ENCODE results near the gene SLC38A3.
"Not testable (repeated sequence)": the region's sequence is repeated elsewhere in the genome, so short reads cannot be mapped to it uniquely, and the experiment has no call there.

Gene SLC38A3

DNA sequence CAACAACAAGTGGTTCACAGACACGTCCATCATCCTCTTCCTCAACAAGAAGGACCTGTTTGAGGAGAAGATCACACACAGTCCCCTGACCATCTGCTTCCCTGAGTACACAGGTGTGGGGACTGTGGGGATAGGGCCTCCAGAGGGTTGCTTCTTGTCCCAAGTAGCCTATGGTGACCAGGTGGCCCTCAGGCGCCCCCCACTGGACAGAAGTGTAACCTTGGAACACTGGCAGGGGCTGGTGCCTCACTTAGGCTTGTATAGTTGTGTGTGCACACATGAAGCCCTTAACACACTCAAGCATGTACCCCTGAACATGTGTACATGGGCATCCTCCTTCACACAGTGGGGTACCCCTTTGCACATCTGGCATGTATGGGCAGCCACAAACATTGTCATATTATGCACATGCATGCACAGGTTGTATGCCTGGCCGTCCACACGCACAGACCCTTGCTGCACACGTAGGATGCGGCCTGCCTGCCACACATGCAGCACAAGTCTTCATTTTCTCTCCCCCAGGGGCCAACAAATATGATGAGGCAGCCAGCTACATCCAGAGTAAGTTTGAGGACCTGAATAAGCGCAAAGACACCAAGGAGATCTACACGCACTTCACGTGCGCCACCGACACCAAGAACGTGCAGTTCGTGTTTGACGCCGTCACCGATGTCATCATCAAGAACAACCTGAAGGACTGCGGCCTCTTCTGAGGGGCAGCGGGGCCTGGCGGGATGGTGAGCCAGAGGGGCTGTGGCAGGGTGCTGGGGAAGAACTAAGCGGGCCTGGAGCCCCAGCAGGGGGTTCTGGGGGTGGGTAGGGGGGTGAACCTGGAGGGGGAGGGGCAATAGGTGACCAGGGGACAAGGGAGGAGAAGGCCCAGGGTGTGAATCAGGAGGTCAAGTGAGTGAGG lies 52.2 kb downstream of the SLC38A3 start:
- DNase-seq, result peak; percentile 42

DNA sequence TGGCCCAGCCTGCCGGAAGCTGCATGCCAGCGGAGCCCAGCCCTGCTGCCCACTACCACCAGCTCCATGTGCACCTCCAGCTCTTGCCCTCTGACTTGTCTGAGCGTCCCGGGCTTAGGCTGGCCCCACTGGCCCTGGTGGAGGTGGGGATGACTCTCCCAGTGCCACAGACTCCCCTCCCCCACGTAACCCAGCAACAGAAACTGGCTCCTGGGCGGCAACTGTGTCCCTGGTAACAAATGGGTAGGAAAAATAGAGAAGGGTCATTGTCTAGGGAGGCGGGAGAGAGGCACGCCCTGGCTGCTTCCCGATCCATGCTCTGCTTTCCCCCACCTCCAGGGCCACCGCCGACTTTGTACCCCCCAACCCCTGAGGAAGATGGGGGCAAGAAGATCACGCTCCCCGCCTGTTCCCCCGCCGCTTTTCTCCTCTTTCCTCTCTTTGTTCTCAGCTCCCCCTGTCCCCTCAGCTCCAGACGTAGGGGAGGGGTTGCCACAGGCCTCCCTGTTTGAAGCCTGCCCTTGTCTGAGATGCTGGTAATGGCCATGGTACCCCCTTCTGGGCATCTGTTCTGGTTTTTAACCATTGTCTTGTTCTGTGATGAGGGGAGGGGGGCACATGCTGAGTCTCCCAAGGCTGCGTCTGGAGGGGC lies 53.1 kb downstream of the SLC38A3 start:
- no peak for DNase-seq

DNA sequence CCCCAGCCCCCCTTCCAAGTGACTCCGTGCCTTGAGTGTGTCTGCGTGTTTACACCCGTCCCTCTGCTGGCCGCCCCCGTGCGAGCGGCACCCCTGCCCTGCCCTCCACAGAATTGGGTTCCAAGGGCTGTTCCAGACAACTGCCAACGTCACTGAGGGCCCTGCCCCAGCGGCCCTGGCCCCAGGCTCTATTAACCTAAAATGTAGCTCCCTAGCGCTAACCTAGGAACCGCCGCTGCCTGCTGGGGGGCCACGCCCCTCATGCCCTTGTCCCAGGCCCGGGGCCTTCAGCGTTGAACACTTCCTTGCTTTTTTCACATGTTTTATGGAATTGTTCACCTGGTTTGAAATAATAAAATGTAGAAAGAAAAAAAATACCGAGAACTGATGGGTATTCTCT lies 53.9 kb downstream of the SLC38A3 start:
- no peak for DNase-seq

DNA sequence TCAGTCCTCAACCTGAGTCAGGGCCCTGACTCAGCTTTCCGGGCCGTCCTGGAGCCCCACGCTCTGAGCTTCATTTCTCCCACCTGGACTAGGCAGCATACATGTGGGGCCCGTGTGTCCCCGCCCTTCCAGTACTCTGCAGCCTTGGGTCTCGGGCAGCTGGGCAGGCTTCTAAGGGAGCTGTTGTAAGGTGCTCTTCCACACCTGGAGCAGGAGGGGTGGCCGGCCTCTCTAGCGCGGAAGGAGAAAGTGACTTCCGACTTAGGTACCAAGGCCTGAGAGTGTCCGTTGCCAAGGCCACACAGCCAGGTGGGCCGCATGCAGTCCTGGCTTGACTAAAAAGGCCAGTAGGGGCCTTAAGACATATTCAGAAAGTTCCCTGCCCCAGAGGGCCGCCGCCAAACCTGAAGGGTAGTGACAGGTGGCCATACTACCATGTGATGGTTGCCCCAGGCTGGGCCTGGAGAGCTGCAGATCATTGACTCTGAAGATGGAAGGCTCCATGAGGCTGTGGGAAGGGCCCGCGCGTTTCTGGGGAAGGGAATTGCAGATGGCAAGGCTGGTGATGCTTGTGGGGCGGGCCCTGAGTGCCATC lies 54.5 kb downstream of the SLC38A3 start:
- DNase-seq, result no peak

DNA sequence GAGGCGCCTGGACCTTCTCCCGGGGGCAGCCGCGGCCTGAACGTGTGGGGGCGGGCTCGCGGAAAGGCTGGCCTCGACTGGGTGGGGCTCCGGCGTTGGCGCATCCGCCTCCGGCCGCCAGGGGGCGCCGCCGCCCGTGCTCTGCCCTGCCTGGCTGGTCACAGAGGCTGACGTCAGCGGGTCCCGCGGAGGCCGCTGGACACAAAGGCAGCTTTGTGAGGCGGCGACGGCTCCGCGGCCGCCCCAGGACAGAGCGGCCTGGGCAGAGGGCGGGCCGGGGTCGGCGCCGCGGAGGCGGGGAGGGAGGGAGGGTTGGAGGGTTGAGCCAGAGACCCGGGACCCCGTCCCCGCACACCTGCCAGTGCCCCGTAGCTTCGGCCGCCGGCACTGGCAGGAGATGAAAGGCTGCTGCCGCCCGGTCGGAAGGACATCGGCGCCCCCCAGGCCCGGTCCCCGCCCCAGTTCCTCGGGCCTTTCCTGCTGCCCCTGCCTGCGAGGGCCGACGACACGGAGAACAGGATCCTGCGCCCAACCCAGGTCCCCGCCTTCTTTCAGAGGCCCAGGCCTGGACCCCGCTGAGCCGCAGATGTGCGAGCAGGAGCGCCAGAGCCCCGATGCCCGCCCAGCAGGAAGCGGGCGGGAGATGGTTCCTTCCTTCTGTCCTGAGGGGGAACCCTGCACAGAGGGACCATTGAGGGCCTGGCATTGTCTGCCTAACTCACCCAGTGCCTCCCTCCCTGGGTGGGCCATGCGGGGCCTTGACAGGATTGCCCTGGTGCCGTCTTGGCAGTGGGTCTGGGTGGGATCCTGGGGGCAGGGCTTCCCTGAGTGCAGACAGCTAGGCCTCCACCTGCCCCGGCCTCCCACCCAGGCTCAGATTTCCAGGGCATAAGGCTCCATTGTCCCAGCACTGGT lies 55.2 kb downstream of the SLC38A3 start:
- peak; percentile 87 for DNase-seq

DNA sequence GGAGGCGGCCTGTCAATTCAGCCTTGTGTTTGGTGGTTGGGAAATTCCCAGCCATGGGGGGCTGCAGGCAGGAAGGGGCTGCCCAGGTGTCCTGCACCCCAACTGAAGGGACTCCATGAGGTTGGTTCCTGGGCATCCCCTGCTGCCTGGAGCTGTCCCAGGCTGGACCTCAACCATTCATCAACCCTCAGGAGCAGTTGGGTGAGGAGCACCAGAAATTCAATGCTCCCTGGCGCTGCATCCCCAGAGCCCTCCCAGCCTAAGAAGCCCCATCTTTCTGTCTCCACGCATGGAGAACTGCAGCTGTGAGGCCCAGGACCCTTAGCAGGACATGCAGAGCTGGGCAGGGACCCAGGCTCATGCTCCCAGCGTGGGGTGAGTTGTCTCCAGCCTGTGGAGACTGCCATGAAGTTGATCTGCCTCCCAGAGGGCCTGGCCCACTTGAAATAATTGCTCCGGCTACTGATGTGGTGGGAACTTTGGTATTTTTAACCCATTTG lies 55.9 kb downstream of the SLC38A3 start:
- DNase-seq, result no peak

DNA sequence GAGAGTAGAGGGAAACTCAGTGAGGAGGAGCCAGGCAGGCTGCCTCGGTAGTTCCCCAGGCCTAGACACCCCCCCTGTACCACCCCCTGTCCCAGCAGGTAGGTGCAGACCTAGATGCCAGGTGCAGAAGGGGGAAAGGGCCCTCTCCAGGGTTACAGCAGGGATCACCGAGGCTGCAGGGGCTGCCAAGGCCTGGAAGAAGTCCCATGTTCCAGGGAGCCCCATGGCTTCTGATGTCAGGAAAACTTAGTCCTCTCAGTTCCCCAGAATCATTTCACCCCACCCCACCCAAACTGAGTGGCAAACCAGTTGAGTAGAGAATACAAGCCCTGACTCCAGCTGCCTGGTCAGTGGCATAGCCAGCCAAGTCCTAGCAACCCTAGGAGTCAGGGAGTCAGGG lies 56.4 kb downstream of the SLC38A3 start:
- no peak for DNase-seq

DNA sequence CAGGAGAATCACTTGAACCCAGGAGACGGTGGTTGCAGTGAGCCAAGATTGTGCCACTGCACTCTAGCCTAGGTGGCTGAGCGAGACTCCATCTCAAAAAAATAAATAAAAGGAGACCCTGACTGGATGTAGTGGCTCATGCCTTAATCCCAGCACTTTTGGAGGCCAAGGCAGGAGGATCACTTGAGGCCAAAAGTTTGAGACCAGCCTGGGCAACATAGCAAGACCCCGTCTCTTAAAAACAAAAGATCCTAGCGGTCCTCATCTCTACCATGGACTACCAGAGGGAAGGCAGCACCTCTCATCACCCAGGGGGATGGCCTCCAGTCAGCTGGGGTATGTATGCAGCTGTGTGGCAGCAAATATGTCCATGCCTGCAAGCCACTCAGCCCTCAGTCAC lies 57.1 kb downstream of the SLC38A3 start:
- DNase-seq, result not testable (repeated sequence)

DNA sequence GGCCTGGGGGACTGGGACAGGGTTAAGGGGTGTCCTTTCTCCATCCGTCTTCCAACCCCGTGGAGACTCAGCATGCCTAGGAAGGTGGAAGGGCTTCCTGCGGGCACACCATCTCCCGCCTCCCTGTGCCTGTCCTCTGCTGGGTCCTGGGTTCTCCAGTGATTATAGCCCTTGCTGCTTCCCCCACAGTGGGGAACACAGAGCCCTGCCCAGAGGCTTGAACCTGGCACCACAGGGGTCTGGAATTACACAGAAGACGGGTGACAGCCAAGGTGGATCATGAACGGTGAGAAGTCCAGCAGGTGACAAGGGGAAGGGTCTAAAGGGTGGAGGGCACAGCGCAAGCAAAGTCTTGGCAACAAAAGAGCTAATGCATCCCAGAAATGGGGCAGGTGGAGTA lies 57.7 kb downstream of the SLC38A3 start:
- DNase-seq, result no peak

DNA sequence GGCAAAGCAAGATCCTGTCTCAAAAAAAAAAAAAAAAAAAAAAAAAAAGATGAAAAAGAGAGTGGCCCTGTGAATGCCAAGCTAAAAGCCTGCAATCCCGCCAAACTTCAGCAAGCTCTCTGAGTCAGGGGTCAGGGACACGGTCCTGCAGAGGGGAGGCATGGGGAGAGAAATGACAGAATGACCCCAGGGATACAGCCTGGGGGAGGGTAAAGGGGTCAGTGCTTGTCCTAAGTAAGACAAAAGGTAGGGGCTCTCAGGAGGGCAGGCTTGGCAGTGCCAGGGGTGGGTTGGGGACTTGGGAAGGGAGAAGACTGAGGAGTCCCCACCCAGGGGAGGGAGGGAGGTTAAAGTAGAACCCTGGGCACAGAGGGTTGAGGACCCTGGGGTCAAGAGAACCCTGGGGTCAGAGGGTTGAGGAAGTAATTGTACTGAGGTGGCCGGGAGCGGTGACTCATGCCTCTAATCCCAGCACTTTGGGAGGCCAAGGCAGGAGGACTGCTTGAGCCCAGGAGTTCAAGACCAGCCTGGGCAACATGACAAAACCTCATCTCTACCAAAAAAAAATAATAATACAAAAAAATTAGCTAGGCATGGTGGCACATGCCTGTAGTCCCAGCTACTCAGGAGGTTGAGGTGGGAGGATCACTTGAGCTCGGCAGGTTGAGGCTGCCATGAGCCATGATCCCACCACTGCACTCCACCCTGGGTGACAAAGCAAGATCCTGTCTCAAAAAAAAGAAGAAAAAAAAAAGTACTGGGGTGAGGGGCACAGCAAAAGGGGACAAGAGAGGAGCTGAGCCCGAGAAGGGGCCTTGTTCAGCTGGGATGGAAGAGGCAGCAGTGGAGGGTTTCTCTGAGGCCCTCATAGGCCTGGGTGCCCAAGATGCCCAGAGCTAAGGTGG lies 58.7 kb downstream of the SLC38A3 start:
- no peak for DNase-seq

DNA sequence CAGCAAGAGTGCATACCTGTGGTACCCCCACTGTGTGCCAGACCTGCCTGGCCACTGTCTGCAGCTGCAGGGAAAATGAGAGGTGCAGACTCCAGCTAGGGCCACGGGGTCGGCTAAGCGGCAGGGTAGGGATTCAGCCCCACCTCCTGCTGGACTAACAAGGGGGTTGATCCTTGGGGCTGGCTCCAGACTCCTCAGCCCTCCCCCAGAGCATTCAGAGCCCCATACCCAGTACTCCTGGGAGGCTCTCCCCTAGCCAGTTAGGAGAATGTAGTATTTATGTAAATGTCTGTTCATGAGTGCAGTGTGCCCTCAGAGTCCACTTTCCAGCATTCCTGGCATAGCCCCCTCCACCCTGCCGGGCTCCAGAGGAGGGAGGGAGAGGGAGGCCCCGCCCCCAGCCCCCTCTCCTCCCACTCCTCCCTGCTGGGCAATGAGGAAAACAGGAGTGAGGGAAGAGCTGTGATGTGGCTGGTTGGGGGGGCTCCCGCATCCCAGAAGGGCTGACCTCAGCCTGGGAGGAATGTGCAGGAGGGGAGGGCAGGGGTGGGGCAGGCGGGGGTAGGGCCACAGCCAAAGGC lies 59.4 kb downstream of the SLC38A3 start:
- DNase-seq, result no peak

DNA sequence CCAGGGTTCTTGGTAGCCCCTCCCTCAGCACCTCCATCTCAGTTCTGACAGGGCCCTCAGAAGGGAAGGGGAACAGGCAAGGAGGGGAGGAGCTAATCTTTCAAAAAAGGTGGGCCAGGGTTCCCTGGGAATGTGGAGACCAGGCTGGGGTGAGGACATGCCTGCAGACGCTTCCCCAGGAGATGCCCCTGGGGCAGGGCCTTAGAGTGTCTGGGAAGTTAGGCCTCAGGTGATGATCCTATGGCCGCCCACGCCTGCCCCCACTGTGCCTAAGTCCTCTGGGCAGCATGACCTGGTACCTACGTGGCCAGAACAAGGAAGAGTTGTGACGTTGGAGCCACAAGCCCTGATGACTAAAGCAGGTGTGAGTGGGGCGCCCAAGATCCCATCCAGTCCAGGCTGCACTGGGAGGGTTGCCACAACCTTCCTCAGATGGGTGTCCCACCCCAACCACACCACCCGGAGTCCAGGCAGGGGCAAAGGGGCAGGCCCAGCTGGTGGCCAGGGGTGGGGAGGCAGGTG lies 60.0 kb downstream of the SLC38A3 start:
- no peak for DNase-seq

DNA sequence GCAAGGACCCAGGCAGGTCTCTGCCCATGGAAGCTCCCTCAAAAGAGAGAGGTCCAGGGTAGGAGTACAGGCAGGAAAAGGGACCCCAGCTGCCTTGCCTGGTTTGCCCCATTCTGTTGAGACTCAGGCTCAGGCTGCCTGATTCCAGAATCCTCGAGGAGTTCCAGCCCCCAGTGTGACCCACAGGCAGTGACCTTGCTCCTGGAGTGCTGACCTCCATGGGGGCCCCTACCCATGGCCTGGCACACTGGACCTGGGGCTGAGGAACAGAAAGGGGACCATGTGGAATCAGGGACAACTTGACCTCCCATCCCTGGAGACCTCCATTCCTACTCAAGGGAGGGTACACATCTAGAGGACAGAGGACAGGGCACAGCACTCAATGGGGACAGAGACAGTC lies 60.5 kb downstream of the SLC38A3 start:
- DNase-seq, result no peak

DNA sequence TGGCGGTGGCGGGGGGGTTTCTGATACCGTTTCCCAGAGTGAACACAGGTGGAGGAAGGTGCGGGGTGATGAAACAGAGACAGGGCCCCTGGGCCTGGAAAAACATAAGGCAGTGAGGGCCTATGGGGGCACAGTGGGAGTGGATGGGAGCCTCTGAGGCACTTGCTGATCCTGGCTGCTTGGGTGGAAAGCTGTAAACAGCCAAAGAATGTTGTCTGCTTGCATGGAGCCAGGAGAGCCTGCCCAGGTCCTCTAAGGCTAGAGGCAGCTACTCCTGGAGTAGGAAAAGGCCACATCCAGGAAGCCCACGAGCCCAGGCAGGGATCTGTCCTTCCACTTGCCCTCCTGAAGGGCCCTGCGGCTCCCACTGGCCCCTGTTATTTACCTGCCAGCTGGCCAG lies 60.9 kb downstream of the SLC38A3 start:
- no peak for DNase-seq

DNA sequence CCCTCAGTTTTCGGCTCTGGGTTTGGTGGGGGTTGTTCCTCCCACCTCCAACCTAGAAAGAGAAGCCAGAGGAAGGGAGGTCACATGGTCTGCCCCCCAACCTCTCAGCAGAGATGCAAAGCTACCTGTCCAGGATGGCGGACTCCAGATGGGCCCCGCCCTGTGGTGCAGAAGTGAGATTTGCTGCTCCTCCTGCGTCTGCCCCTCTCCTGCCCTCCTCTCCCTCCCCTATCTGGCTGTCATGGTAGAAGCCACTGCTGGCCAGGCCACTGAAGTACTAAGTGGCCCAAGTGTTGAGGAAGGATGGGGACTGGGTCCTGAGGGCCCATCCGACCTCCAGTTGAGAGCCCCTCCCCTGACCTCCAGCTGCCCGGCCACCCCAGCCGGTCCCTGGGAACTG lies 61.8 kb downstream of the SLC38A3 start:
- DNase-seq, result no peak

DNA sequence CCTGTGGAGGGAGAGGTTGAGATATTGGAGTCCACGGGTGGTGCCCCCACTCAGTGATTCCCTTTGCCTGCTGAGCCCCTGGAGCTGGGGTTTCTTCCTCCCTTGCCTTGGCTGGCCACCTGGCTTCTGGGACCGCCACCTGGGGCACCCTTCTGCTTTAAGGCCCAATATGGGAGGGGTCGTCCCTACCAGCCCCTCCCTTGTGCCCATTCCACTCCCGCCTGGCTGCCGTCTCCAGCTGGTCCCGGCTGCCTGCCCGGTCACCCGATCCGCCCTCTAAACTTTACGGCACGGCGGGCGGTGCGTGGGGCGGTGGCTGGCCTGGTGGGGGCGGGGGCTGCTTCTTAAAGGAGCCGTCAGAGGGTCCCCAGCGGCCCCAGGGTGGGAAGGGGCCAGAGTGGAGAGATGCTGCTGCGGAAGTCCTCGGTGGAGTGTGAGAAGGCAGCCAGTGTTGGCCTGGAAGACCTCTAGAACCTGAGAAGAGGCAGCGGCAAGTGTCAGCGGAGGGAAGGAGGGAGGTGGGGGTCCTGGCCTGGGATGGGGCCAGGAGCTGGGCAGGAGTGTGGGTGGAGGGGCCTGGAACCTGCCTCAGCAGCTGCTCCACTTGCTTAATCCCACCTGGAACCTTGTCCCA lies 62.3 kb downstream of the SLC38A3 start:
- DNase-seq, result no peak

DNA sequence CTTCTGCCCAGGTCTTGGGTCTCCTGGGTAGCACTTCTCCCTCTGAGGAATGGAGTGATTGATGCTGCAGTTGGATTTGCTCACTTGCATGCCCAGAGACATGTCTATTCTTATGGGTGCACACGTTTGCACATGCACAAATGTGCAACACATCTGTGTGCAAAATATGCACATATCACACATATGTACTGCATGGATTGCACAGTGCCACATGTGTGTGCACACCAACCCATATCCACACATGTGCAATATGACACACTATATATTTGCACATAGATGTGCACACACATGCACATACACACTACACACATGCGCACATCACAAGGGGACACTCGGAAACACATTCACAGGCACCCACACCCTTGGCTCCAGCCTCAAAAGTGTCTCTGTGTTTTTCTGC lies 63.2 kb downstream of the SLC38A3 start:
- DNase-seq, result no peak

DNA sequence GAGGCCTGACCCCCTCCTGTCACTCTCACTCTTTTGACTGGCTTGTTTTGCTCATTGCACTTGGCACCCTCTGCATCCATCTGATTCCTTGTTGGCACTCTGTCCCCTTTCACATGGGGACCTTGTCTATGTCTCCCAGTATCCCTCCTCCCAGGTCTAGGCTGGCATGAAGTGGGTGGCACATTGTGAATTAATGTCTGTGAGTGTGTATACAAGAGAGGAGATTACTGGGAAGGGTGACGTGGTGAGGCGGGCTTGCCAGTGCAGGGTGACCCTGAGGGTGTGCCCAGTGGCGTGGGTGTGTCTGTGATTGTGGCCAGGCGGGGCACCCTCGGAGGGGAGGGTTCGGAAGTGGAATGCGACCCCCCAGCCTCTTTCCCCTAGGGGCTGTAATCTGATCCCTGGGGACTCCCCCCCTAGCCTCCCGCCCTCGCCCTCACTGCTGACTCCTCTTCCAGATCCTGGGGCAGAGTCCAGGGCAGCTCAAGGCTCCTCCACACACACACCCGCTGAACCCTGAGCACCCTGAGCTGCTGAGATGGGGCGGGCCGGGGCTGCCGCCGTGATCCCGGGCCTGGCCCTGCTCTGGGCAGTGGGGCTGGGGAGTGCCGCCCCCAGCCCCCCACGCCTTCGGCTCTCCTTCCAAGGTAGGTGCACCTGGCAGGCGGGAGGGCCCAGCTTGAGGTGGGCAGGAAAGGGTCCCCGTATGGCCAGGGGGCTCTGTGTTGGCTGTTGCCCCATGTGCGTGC lies 63.8 kb downstream of the SLC38A3 start, which contains the start of gene SEMA3B:
Gene SEMA3B, plus strand, starts transcription at position 445 of the 749 bp plus-strand sequence. Its CDS starts 94 bp downstream, at position 539.
- no peak for DNase-seq

DNA sequence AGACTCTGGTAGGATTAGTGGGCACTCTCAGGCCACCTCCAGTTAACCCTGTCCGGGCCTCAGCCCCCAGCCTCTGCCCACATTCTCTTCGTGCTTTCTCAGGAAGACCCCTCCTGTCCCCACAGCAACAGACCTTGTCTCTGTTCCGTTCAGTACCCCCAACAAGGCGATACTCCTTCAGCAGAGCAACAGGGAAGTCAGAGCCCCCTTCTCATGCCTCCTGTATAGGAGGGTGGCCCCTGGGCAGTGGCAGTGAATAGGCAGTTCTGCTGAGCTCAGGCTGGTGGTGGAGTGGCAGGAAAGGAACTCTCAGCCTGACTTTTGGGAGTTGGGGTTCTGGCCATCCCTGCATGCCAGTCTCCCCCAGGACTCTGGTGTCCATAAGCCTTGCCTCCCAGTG lies 64.4 kb downstream of the SLC38A3 start:
- DNase-seq, result no peak

Measured in CD4-positive, alpha-beta T cell treated with Interleukin-10 for 1 hour (primary cell).